ENCODE data around the gene WNT6. TPM values are rescaled to one million over a fixed set of nuclear protein-coding genes. Genes with fewer than 3 reads are reported as not detected.

Gene WNT6
- total and polyA plus RNA-seq, 10 of the 15 experiments (the other 5 are each of a cell fraction or from before 2014, with no cell fraction given): 0.11 to 0.44 (median 0.22) TPM; not detected in 5

- no peak for TF ChIP-seq ATF2 (IDR thresholded peaks at IDR 0.05; ENCODE audit: low read length)
- peak; percentile 74; the same call in 1 of the 2 replicates for TF ChIP-seq ZNF207 (IDR thresholded peaks at IDR 0.05; ENCODE audit: borderline replicate concordance)
- TF ChIP-seq RELA (IDR thresholded peaks at IDR 0.05; ENCODE audit: borderline replicate concordance, partially characterized antibody): peak; percentile 44
- TF ChIP-seq SMC3 (IDR thresholded peaks at IDR 0.05; ENCODE audit: borderline replicate concordance, low read length): peak; percentile 22; the same call in 1 of the 2 replicates
- TF ChIP-seq SPI1 (IDR thresholded peaks at IDR 0.05; ENCODE audit: borderline replicate concordance, insufficient read depth, low read depth, low read length): peak; percentile 54; the same call in 1 of the 2 replicates
- peak; percentile 88 for TF ChIP-seq ZSCAN29 (IDR thresholded peaks at IDR 0.05)
- no peak for TF ChIP-seq SREBF2 (IDR thresholded peaks at IDR 0.05; ENCODE audit: low read length)
- TF ChIP-seq YY1 (IDR thresholded peaks at IDR 0.05; ENCODE audit: low read depth, low read length): 0 out of 2 replicates have a peak, but pooled peaks have one; percentile 17
- TF ChIP-seq EED (IDR thresholded peaks at IDR 0.05; ENCODE audit: low read depth): no peak; the same call in 1 of the 2 replicates
- TF ChIP-seq BACH1 (IDR thresholded peaks at IDR 0.05; ENCODE audit: borderline replicate concordance): peak; percentile 95
- no peak for TF ChIP-seq MEF2A (IDR thresholded peaks at IDR 0.05; ENCODE audit: insufficient read depth, low read depth, low read length)
- TF ChIP-seq ZBTB33 (IDR thresholded peaks at IDR 0.05): 0 out of 2 replicates have a peak, but pooled peaks have one; percentile 25
- TF ChIP-seq, protein P1, sequence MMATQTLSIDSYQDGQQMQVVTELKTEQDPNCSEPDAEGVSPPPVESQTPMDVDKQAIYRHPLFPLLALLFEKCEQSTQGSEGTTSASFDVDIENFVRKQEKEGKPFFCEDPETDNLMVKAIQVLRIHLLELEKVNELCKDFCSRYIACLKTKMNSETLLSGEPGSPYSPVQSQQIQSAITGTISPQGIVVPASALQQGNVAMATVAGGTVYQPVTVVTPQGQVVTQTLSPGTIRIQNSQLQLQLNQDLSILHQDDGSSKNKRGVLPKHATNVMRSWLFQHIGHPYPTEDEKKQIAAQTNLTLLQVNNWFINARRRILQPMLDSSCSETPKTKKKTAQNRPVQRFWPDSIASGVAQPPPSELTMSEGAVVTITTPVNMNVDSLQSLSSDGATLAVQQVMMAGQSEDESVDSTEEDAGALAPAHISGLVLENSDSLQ (IDR thresholded peaks at IDR 0.05): peak; percentile 81
- peak; percentile 96 for TF ChIP-seq TCF12 (IDR thresholded peaks at IDR 0.05; ENCODE audit: low read depth, low read length)
- peak in 1 of 2 experiments; percentile 20; a peak in 1 of 4 replicates for TF ChIP-seq ETV6 (conservative IDR thresholded peaks at IDR 0.05 in 1 of 2, IDR thresholded peaks at IDR 0.05 in 1 of 2; ENCODE audit: borderline replicate concordance in 1 of 2, low read depth in 1 of 2)
- TF ChIP-seq TCF3 (IDR thresholded peaks at IDR 0.05; ENCODE audit: borderline replicate concordance, insufficient read depth, low read depth, low read length): peak; percentile 98
- TF ChIP-seq BCL11A (IDR thresholded peaks at IDR 0.05; ENCODE audit: low read depth, low read length): peak; percentile 51; the same call in 1 of the 2 replicates
- peak; percentile 90 to 99 for TF ChIP-seq BHLHE40 (IDR thresholded peaks at IDR 0.05; ENCODE audit: borderline replicate concordance in 1 of 2, low read depth in 2 of 2, low read length in 1 of 2)
- TF ChIP-seq, protein P2, sequence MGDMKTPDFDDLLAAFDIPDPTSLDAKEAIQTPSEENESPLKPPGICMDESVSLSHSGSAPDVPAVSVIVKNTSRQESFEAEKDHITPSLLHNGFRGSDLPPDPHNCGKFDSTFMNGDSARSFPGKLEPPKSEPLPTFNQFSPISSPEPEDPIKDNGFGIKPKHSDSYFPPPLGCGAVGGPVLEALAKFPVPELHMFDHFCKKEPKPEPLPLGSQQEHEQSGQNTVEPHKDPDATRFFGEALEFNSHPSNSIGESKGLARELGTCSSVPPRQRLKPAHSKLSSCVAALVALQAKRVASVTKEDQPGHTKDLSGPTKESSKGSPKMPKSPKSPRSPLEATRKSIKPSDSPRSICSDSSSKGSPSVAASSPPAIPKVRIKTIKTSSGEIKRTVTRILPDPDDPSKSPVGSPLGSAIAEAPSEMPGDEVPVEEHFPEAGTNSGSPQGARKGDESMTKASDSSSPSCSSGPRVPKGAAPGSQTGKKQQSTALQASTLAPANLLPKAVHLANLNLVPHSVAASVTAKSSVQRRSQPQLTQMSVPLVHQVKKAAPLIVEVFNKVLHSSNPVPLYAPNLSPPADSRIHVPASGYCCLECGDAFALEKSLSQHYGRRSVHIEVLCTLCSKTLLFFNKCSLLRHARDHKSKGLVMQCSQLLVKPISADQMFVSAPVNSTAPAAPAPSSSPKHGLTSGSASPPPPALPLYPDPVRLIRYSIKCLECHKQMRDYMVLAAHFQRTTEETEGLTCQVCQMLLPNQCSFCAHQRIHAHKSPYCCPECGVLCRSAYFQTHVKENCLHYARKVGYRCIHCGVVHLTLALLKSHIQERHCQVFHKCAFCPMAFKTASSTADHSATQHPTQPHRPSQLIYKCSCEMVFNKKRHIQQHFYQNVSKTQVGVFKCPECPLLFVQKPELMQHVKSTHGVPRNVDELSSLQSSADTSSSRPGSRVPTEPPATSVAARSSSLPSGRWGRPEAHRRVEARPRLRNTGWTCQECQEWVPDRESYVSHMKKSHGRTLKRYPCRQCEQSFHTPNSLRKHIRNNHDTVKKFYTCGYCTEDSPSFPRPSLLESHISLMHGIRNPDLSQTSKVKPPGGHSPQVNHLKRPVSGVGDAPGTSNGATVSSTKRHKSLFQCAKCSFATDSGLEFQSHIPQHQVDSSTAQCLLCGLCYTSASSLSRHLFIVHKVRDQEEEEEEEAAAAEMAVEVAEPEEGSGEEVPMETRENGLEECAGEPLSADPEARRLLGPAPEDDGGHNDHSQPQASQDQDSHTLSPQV (IDR thresholded peaks at IDR 0.05): peak; percentile 95
- TF ChIP-seq PAX5 (IDR thresholded peaks at IDR 0.05; ENCODE audit: borderline replicate concordance, low read depth, low read length): peak; percentile 77; the same call in 1 of the 2 replicates
- 0 out of 2 replicates have a peak, but pooled peaks have one; percentile 25 for TF ChIP-seq RCOR1 (conservative IDR thresholded peaks at IDR 0.05; ENCODE audit: low read depth, low read length)
These were observed 33.2 kb downstream of the WNT6 start (continued) for GRCh38 chr2:218892693-218893348.
